Progenitor cell of endocrine pancreas (in vitro differentiated cells): ENCODE results near the gene TACC2. TPM values are rescaled to one million over a fixed set of nuclear protein-coding genes. Genes with fewer than 3 reads are reported as not detected.

ENCODE experiments used
- DNase-seq: peaks from one replicate; pipeline ENCODE4 v3.0.0; 2021; ENCODE audit warnings: low spot score; ENCODE audit not compliant: unreplicated experiment
- H3K27ac Mint-ChIP-seq: 2 replicates; pipeline ENCODE4 v1.8.0; 2021; ENCODE audit warnings: mild to moderate bottlenecking, moderate library complexity, mixed read lengths
- H3K27me3 Mint-ChIP-seq: 2 replicates; pipeline ENCODE4 v1.8.0; 2021; ENCODE audit warnings: mixed read lengths
- H3K36me3 Mint-ChIP-seq: 2 replicates; pipeline ENCODE4 v1.8.0; 2022; ENCODE audit warnings: mixed read lengths; ENCODE audit not compliant: insufficient read depth
- H3K4me1 Mint-ChIP-seq: 2 replicates; pipeline ENCODE4 v1.8.0; 2021; ENCODE audit warnings: low read depth, mixed read lengths
- H3K4me3 Mint-ChIP-seq: 2 replicates; pipeline ENCODE4 v1.8.0; 2021; ENCODE audit warnings: low read depth, mild to moderate bottlenecking, moderate library complexity, mixed read lengths
- H3K9me3 Mint-ChIP-seq: 2 replicates; pipeline ENCODE4 v1.8.0; 2021; ENCODE audit warnings: low read depth, mixed read lengths
- total RNA-seq: library from RNA; stranded (reverse); gene quantifications from 2 replicates; pipeline ENCODE4 v1.2.1, GENCODE V29; 2021
- TF ChIP-seq, protein P1 (sequence below): fragments of 200-600 bp; sonication (generic); IDR thresholded peaks from one replicate; pipeline ENCODE4 v1.5.0; 2021; ENCODE audit warnings: antibody characterized with exemption, mild to moderate bottlenecking; ENCODE audit not compliant: unreplicated experiment

Gene TACC2
- total RNA-seq, 1 donor from 2014 or later, result 60.4 TPM

DNA sequence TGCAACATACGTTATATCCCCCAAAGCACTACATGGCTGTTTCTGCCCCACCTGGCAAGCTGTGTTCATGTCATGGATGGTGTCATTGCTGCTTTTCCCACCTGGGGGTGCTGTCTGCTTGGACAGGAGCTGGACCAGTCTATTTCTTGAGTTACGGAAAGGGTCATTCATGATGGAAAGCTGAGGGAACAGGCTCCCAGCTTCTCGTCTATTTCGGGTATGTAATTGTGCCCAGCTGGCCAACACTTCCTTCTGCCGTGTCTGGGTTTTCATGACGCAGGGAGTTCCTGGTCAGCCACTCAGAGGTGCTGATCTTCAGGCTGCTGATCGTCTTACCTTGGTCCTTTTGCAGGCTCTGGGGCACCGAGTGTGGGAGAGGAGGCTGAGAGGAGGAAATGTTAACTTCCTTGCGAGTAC lies 290.8 kb downstream of the TACC2 start:
- TF ChIP-seq, protein P1, sequence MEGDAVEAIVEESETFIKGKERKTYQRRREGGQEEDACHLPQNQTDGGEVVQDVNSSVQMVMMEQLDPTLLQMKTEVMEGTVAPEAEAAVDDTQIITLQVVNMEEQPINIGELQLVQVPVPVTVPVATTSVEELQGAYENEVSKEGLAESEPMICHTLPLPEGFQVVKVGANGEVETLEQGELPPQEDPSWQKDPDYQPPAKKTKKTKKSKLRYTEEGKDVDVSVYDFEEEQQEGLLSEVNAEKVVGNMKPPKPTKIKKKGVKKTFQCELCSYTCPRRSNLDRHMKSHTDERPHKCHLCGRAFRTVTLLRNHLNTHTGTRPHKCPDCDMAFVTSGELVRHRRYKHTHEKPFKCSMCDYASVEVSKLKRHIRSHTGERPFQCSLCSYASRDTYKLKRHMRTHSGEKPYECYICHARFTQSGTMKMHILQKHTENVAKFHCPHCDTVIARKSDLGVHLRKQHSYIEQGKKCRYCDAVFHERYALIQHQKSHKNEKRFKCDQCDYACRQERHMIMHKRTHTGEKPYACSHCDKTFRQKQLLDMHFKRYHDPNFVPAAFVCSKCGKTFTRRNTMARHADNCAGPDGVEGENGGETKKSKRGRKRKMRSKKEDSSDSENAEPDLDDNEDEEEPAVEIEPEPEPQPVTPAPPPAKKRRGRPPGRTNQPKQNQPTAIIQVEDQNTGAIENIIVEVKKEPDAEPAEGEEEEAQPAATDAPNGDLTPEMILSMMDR, result peak; percentile 75
- no peaks in the 10 kb centered on the region for H3K4me1 Mint-ChIP-seq
- no peak overlapping the region for H3K4me3 Mint-ChIP-seq
- no peaks in the 10 kb centered on the region for H3K9me3 Mint-ChIP-seq
- H3K36me3 Mint-ChIP-seq, result no peaks in the 10 kb centered on the region
- H3K27me3 Mint-ChIP-seq, result peaks cover 12% of the 10 kb centered on the region
- no peak overlapping the region for H3K27ac Mint-ChIP-seq
- DNase-seq, result peak; percentile 38

DNA sequence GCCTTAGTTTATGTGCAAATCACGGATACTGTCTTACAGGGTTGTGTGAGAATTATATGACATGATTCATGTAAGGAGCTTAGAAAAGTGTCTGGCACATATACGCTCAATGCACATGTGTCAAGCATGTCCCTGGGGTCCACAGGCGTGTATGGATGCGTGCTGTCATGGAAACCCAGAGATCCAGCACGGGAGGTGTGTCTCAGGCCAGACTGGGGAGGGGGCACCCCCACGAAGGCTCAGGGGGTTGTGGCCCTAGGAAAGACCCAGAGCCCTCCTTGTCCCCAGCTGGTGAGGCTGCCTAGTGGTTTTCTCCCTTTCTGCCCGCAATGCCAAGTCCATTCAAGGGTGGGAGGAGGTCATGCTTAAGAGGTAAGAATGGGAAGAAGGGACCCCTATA lies 291.2 kb downstream of the TACC2 start:
- no peak overlapping the region for H3K4me3 Mint-ChIP-seq
- H3K36me3 Mint-ChIP-seq, result no peaks in the 10 kb centered on the region
- no peaks in the 10 kb centered on the region for H3K4me1 Mint-ChIP-seq
- no peak for DNase-seq
- peaks cover 12% of the 10 kb centered on the region for H3K27me3 Mint-ChIP-seq
- no peaks in the 10 kb centered on the region for H3K9me3 Mint-ChIP-seq
- no peak overlapping the region for H3K27ac Mint-ChIP-seq
- TF ChIP-seq, protein P1, result no peak

DNA sequence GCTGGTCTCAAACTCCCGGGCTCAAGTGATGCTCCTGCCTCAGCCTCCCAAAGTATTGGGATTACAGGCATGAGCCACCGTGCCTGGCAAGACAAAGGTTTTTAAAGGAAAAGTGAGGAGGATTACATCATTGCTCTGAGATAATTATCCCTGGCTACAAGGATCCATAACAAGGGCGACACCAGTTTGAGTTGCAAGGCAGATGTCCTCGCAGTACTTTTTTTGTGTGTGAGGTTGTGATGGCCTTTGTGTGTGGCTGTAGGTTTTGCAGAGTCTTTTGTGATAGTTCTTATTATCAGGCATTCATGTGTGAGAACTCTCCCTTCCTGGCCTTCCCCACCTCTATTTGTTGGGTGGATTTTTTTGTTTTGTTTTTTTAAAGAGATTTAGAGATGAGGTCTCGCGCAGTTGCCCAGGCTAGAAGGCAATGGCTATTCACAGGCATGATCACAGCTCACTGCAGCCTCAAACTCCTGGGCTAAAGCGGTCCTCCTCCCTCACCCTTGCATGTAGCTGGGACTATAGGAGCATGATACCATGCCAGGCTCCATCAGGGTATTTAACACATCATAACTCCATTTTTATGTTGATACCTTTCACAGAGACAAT lies 292.2 kb downstream of the TACC2 start:
- H3K27me3 Mint-ChIP-seq, result peaks cover 12% of the 10 kb centered on the region
- TF ChIP-seq, protein P1, result no peak
- no peak overlapping the region for H3K4me3 Mint-ChIP-seq
- no peaks in the 10 kb centered on the region for H3K36me3 Mint-ChIP-seq
- H3K9me3 Mint-ChIP-seq, result no peaks in the 10 kb centered on the region
- H3K27ac Mint-ChIP-seq, result no peak overlapping the region
- DNase-seq, result no peak
- no peaks in the 10 kb centered on the region for H3K4me1 Mint-ChIP-seq

DNA sequence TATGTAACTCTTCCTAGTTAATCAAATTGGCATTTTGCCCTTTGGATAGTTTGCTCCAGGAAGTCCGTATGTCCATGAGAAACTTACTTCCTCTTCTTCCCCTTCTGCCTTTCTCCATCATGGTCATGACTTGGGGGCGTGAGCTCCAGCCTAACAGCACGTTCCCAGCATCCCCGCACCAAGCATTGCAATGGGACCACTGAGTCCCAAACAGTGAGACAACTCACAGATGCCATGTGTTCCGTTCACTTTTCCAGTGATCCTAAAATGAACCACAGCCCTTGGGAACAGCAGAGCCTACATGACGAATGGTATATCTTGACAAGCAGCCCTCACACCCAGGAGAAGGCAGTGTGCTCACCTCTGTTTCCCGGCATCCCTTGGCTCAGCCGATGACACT lies 292.8 kb downstream of the TACC2 start:
- no peak overlapping the region for H3K27ac Mint-ChIP-seq
- H3K27me3 Mint-ChIP-seq, result peaks cover 12% of the 10 kb centered on the region
- no peaks in the 10 kb centered on the region for H3K9me3 Mint-ChIP-seq
- TF ChIP-seq, protein P1, result no peak
- no peaks in the 10 kb centered on the region for H3K4me1 Mint-ChIP-seq
- no peaks in the 10 kb centered on the region for H3K36me3 Mint-ChIP-seq
- H3K4me3 Mint-ChIP-seq, result no peak overlapping the region
- DNase-seq, result no peak

DNA sequence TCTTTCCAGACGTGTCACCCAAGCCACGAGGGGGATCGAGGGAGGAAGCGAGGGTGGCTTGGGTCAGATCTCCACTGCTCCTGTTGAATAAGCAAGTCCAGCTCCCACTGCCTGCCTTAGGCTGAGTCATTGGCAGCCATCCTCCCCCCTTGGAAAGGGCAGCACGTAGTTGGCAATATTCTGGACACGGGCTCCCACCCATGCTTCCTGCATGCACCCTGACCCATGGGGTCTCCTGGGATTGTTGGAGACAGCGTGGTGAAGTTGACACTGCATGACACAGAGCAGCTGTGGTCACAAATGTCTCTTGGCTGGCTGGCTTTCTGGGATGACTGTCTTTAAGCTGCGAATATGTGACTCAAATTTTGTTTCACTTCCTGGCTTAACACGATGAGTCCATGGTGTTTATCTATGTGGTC lies 293.3 kb downstream of the TACC2 start:
- H3K36me3 Mint-ChIP-seq, result no peaks in the 10 kb centered on the region
- no peak for DNase-seq
- TF ChIP-seq, protein P1, result no peak
- no peaks in the 10 kb centered on the region for H3K9me3 Mint-ChIP-seq
- H3K27me3 Mint-ChIP-seq, result peaks cover 14% of the 10 kb centered on the region
- H3K4me3 Mint-ChIP-seq, result no peak overlapping the region
- no peaks in the 10 kb centered on the region for H3K4me1 Mint-ChIP-seq
- H3K27ac Mint-ChIP-seq, result no peak overlapping the region
